ENCODE measurements around the gene PAPPA.

DNA sequence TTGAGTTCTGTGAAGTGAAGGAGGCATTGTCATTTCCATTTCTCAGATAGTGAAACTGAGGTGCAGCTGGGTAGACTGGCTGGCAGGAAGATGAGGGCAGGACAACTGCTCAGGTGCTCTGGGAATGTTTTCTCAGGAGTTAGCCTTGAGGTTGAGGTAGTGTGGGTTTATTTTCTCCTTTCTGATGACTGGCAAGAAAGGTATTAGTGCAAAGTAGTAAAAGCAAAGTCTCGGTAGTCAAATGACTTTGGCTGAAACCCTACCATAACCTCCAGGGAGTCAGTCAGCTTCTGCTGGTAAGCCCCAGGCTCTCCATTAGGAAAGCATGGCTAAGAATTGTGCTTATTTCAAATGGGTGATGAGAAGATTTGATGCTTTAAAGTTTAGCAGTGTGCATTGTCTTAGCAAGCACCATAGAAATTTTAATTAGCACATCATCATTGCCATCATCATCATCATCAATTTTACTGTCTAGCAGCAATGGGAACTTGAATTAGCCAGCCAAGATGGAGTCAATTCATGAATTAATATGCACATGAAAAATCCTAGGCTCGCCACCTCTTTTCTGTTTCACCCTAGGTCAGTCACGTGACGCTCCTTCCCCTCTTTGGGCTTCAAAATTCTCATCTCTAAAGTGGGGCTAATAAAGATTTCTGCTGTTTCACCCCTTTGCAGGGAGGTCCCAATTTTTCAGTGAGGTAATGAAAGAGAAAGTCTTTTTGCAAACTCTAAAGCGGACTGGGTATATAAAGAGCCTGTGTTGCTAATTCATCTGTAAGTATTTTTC is 10.7 kb upstream of the PAPPA start:
- no peak for TF ChIP-seq POLR2A (IDR thresholded peaks at IDR 0.05; ENCODE audit: control extremely low read depth in 1 of 2, low read depth in 2 of 2, low read length in 2 of 2)
- no peak for TF ChIP-seq CTCF (IDR thresholded peaks at IDR 0.05; ENCODE audit: control extremely low read depth in 1 of 3, insufficient read depth in 1 of 3, low read depth in 1 of 3, low read length in 3 of 3)
- no peak for TF ChIP-seq JUN (IDR thresholded peaks at IDR 0.05; ENCODE audit: low read depth, low read length)
- TF ChIP-seq RFX5 (IDR thresholded peaks at IDR 0.05; ENCODE audit: borderline replicate concordance, low read depth, low read length), result no peak
- TF ChIP-seq HDAC2 (IDR thresholded peaks at IDR 0.05; ENCODE audit: borderline replicate concordance in 1 of 2, low read depth in 2 of 2, low read length in 2 of 2), result no peak
- TF ChIP-seq BRCA1 (IDR thresholded peaks at IDR 0.05; ENCODE audit: low read depth, low read length), result no peak
- TF ChIP-seq, protein P1, sequence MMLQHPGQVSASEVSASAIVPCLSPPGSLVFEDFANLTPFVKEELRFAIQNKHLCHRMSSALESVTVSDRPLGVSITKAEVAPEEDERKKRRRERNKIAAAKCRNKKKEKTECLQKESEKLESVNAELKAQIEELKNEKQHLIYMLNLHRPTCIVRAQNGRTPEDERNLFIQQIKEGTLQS (IDR thresholded peaks at IDR 0.05; ENCODE audit: insufficient read depth, low read depth, low read length), result no peak
- TF ChIP-seq, protein P2, sequence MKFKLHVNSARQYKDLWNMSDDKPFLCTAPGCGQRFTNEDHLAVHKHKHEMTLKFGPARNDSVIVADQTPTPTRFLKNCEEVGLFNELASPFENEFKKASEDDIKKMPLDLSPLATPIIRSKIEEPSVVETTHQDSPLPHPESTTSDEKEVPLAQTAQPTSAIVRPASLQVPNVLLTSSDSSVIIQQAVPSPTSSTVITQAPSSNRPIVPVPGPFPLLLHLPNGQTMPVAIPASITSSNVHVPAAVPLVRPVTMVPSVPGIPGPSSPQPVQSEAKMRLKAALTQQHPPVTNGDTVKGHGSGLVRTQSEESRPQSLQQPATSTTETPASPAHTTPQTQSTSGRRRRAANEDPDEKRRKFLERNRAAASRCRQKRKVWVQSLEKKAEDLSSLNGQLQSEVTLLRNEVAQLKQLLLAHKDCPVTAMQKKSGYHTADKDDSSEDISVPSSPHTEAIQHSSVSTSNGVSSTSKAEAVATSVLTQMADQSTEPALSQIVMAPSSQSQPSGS (IDR thresholded peaks at IDR 0.05; ENCODE audit: low read length), result no peak

Measured in H1 (cell line).